HG02623 (cell line): ENCODE data around the gene SGSM1.

Experiments
- ATAC-seq: cut with Tn5 transposase; IDR thresholded peaks from one replicate; pipeline ENCODE4 v1.9.1; 2021; ENCODE audit warnings: moderate library complexity; ENCODE audit not compliant: unreplicated experiment

The SGSM1 gene

GRCh38 chr22:24947881-24948280, 141.9 kb downstream of the SGSM1 start:
- no peak for ATAC-seq

DNA sequence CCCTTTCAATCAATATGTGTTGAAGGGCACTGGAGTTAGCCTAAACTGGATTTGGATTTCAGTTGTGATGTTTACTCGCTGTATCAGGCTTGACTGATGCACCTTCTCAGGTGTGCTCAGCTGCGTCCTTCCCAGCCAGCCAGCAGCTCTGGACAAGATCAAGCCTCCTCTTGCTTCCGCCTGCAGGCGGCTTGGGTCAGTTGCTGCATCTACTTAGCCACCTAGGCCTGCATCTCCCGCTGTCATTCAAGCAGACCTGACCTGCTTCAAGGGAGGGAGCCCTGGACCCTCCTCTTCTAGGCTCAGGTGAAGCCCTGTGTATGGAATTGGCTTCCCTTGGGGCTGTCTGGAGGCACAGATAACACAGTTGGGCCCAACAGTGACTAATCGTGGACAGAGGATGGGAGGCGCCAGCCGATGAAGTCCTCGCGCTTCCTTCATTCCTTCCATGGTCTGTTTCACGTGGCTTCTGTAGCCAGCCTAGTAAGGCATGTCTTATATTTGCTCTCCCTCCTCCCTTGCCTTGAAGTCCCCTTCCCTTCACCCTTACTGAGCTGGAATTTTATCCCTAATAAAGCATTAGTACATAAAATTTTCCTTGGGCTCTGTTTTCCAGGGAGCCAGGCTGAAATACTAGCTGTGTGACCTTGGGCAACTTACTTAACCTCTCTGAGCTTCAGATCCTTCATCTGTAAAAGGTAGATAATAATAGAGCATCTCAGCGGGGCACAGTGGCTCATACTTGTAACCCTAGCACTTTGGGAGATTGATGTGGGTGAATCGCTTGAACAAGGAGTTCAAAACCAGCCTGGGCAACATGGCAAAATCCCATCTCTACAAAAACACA, 142.6 kb downstream of the SGSM1 start:
- ATAC-seq: no peak

- no peak for ATAC-seq
Observed at GRCh38 chr22:24950272-24950902, 144.4 kb downstream of the SGSM1 start.

DNA sequence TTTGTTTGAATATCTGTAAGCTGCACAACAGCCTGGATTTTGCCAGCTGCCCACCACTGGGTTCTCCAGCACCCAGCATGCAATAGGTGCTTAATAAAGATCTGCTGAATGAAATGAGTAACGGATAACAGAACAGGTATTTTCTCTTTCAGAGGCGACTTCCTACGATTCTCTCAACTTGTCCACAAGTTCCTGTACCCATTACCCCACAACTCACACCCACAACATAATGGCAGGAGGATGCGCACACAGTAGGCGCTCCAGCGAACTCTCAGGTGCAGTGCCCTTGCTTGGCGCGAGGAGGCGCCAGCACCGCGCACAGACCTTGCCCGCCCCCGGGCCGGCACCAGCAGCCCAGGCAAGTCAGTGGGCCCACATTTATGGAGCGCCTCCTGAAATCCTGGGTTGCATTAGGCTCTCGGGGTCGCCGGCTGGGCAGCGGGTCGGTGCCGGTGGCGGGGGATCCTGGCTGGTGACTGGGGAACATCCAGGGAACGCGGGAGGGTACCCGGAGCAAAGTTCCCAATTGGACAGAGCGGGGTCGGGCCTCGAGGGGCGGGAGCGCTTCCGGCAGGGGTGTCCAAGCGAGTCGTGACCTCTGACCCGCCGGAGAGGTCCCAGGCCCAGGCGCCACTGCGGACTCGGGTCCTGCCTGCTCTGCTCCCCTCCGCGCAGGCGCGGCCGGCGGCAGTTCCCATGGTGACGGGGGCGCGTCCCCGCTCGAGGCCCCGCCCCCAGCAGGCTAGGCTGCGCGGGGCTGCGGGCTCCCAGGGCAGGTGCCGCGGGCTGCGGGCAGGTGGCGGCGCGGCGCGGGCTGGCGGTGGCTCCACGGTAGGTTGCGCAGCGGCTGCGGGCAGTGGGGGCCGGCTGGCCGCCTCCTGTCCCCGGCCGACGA, 146.2 kb downstream of the SGSM1 start, which contains the start of gene KIAA1671:
TSS of gene KIAA1671 (plus strand) at position 775 of the 895 bp plus-strand sequence. CDS start 75,284 bp downstream, outside the sequence.
- no peak for ATAC-seq

DNA sequence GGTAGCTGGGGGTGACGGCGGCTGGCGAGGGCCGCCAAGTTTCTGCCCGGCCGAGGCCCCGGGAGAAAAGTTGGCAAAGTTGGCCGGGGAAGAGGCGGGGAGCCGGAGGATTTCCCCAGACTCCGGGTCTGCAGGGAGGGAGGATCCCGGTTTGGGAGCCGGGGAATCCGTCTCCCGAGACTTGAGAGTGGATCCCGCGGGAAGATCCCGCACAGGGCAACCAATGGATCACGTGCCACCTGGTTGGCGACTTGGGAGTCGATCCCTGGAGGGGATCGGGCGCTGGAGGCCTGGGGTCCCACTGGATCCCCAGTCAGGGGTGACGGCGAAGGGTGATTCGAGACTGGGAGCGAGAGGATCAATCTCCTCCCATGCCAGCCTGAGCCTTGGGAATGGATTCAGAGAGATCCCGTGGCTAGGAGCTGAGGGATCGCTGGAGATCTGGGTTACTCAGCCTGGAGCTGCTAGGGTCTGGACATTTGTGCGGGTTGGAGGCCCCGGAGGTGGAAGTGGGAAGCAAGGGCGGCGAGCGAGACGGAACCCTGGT, 146.9 kb downstream of the SGSM1 start:
- ATAC-seq: no peak

- no peak for ATAC-seq
Observed at GRCh38 chr22:24953384-24954113, 147.5 kb downstream of the SGSM1 start.

GRCh38 chr22:24954114-24954463, 148.1 kb downstream of the SGSM1 start:
- ATAC-seq: no peak

DNA sequence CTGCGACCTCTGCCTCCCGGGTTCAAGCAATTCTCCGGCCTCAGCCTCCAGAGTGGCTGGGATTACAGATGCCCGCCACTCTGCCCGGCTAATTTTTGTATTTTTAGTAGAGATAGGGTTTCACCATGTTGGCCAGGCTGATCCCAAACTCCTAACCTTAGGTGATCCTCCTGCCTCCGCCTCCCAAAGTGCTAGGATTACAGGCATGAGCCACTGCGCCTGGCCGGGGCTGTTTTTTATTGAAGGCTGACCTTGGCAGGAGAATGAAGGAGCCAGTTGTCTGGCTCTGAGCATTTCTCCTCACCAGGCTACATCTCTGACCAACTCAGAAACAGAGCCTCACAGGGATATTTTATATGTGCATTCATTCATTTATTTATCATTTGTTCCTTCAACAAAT, 148.8 kb downstream of the SGSM1 start:
- ATAC-seq: no peak

DNA sequence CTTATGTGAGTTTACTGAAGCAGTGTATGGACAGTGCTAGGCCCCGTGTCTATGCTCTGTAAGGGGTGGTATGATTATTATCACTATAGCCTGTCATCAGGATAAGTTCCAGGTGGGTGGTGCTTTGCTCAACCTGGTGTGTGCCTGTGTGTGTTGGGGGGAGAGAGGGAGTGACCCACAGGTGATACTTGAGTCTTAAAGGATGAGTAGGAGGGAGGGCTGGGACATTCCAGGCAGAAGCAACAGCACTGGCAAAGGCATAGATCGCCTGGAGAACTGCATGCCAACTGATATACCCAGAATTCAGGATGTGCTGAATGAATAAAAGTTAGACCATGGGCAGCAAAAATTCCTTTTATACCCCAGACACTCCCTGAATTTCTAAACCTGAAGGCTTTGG, 151.0 kb downstream of the SGSM1 start:
- ATAC-seq: no peak

- no peak for ATAC-seq
Observed at GRCh38 chr22:24961217-24961844, 155.3 kb downstream of the SGSM1 start.

GRCh38 chr22:24962094-24962493, 156.1 kb downstream of the SGSM1 start:
- ATAC-seq: no peak

GRCh38 chr22:24962835-24963234, 156.8 kb downstream of the SGSM1 start:
- ATAC-seq: no peak

- ATAC-seq: no peak
Observed at GRCh38 chr22:24964441-24964840, 158.4 kb downstream of the SGSM1 start.

- no peak for ATAC-seq
Observed at GRCh38 chr22:24965822-24966626, 160.0 kb downstream of the SGSM1 start.

DNA sequence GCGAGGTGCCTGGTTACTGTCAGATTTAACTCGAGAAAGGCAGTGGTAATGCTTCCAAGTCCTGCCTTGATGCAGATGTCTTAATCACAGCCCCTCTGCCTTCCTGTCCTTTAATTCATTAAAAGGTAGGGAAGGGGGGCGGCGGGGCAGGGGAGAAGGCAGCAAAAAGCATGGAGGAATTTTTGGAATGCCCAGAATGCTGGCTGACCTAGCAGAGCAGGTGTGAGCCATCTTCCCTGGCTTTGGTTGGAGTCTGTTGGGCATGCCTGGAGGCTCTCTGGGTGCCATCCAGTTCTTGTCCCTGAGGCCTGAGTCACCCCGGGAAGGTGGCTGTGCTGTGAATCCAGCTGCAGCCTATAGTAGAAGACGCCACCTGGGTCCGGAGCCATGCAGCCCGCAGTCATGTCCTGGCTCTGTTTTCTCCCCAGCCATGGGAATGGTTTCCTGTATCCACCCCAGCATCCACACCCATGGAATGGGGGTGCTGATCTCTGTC, 162.1 kb downstream of the SGSM1 start:
- ATAC-seq: no peak

DNA sequence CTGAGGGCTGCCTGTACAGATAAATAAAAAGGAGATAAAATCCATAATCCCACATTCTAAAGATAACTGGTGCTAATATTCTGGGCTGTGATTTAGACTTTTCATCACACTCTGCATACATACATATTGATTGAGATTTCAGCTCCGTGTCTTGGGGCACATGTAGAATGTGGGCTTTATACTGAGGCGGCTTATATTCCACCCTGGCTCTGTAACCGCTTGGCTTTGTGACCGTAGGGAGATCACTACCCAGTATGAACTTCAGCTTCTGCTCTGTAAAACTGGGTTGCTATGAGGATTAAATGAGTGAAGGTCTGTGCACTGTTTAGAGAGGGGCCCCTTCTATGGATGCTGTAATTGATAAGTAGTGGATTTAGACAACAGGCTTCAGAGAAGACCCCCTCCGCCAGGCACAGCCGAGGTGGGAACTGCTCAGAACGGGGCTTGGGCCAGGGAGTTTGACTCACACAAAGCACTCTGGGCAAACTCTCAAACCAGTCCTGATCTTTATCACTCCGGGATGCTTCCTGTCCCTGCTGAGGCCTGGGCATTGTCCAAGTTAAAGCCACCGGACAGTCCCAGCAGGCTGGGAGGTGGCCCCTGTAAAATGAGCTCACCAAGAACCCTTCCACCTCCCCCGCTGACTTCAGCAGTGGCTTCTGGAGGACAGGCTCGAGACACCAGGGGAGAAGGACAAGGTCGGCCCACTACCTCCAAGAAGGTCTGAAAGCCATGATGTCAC, 163.7 kb downstream of the SGSM1 start:
- no peak for ATAC-seq

GRCh38 chr22:24972369-24972768, 166.4 kb downstream of the SGSM1 start:
- no peak for ATAC-seq

- no peak for ATAC-seq
Observed at GRCh38 chr22:24973872-24974271, 167.9 kb downstream of the SGSM1 start.
